GM19023 (cell line): ENCODE results near the gene TMEM135.
A peak's percentile ranks its signal among the peaks of the same experiment; 100 is the strongest.
"Not testable (repeated sequence)": the region's sequence is repeated elsewhere in the genome, so short reads cannot be mapped to it uniquely, and the experiment has no call there.

Experiments
- ATAC-seq: cut with Tn5 transposase; IDR thresholded peaks from one replicate; pipeline ENCODE4 v1.9.1; 2021; ENCODE audit warnings: mild to moderate bottlenecking, moderate library complexity; ENCODE audit not compliant: unreplicated experiment

TMEM135 gene

DNA sequence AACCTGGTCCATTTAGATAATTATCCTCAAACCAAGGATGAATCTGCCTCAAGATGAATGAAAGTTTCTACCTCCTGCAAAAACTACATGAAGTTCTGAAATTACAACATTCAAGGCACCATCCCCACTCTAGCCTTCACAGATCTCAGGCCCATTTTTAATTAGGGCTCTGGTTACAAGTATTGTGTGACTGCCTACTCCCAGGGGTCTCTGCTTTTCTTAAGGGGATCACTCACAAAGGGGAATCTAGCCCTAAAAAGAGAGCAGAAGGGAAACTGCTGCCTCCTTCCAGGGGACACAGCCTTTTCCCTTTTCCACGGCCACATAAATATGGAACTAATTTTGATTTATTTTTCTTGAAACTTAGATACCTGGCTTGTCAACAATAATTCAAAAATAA lies 17.4 kb upstream of the TMEM135 start:
- ATAC-seq = no peak

DNA sequence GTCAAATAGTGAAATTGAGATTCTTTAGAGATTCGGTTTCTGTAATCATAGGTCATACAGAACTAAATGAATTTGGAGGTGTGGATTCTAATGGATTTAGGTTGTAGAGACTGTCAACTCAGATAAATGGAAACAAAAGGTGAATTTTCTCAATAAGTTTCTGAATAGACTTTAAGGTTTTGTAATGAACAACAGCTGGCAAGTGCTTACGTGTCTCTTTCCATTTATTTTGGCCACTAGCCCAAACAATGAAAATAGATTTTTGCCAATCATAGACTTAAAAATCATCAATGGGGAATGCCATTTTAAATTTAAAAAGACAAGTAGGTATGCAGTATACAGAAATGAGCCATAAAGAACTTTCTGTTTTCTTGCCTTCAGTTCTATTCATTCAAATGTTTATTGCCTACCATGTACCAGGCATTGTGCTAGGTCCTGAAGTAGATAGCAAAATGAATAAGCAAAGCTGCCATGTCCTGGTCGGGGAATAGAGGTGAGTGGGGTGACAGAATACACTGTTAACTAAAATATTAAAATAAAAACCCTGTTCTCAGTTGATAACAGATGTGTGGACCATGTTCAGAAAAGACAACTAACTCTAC lies 16.9 kb upstream of the TMEM135 start:
- ATAC-seq = no peak

- ATAC-seq = no peak
Measured at GRCh38 chr11:87022254-87022653, 15.5 kb upstream of the TMEM135 start.

DNA sequence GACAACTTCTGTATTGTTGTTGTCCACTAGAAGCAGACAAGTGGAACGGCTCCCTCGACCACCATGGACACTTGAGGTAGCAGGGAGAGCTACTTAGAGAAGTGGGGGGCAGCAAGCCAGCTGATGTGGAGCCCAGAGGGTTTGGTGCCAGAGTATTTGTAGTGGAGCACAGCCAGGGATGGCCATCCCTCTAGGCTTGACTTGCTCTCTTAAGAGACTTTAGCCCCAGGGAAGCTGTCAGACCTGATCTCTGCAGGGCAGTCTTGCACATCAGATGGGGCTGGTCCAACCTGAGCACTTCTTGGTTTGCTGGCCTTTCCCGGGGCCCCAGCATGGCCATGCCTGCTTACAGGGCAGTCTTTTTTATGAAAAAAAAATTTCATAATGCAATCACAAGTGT lies 15.0 kb upstream of the TMEM135 start:
- ATAC-seq = no peak

DNA sequence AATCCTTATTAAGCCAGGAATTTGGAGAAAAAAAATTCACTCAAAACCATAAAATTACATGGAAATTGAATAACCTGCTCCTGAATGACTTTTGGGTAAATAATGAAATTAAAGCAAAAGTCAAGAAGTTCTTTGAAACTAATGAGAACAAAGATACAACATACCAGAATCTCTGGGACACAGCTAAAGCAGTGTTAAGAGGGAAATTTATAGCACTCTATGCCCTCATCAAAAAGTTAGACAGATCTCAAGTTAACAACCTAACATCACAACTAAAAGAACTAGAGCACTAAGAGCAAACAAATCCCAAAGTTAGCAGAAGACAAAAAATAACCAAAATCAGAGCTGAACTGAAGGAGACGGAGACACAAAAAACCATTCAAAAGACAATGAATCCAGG lies 11.3 kb upstream of the TMEM135 start:
- not testable (repeated sequence) for ATAC-seq

DNA sequence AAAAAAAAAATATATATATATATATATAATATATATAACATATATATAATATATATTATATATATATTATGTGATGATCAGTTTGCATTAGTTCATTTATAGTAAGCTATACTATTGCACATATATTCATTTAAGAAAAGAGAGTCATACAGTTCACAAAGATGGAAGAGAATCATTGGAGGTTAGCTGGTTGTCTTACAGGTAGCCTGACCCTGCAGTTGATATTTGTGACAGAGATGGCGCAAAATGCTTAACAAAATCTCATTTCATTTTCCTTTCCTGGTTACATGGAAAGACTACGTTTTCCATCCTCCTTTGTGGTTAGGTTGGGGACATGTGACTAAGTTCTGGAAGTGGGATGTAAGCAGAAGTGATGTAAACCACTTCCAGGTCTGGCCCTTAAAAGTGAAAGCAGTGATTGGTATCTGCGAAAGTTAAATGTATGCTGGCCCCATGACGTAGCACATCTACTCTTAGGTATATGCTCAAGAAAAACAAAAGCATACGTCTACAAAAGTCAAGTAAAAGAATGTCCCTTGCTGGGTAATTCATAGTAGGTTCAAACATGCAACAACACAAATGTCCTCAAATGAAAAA lies 7.2 kb upstream of the TMEM135 start:
- no peak for ATAC-seq

DNA sequence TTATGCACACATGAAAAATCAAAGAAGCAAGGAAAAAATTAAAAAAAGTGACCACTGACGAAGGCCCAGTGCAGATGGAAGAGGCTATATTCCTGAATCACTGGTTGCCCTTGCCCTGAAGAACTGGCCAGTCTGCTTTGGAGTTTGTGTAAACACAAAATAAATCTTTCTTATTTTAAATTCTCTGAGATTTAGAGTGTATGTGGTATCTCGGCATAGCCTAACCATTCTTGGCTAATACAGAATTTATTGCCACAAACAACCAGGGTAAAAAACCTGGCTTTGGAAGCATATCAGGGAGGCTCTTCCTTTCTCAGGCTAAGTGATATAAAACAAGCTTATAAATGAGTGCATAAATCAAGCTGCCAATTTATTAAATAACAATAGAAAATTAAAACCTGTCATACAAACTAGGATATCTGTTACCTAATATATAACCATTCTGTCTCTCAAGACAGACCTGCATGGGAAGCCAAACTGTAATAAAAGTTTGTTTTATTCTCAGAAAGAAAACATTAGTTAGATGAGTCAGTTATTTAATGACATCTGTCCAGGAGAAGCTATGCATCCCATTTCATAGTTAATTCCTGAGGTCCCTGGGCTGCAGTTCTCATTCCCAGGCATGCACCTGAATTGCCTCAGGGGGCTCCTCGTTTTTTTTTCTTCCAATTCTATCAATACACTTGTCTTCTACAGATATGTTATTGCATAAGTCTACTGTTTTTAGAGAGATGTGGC lies 6.1 kb upstream of the TMEM135 start:
- no peak for ATAC-seq

GRCh38 chr11:87033561-87033960 lies 4.2 kb upstream of the TMEM135 start:
- ATAC-seq = no peak

DNA sequence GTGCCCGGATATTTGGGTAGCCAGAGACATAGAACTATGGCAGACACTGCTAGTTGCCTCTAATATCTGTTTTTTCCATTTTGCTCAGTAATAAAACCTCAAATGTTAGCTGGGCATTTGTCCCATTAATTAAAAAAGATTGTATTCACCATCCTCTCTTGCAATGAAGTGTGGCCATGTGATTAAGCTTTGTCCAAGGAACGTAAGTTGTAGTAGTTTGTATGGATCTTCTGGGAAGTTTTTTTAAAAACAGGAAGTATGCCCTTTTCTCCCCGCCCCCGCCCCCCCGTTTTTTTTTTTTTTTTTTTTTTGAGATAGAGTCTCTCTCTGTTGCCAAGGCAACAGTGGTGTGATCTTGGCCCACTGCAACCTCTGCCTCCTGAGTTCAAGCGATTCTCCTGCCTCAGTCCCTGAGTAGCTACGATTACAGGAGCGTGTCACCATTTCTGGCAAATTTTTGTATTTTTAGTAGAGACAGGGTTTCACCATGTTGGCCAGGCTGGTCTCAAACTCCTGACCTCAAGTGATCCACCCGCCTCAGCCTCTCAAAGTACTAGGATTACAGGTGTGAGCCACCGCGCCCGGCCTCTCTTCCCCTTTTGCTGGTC lies 1.7 kb upstream of the TMEM135 start:
- no peak for ATAC-seq

DNA sequence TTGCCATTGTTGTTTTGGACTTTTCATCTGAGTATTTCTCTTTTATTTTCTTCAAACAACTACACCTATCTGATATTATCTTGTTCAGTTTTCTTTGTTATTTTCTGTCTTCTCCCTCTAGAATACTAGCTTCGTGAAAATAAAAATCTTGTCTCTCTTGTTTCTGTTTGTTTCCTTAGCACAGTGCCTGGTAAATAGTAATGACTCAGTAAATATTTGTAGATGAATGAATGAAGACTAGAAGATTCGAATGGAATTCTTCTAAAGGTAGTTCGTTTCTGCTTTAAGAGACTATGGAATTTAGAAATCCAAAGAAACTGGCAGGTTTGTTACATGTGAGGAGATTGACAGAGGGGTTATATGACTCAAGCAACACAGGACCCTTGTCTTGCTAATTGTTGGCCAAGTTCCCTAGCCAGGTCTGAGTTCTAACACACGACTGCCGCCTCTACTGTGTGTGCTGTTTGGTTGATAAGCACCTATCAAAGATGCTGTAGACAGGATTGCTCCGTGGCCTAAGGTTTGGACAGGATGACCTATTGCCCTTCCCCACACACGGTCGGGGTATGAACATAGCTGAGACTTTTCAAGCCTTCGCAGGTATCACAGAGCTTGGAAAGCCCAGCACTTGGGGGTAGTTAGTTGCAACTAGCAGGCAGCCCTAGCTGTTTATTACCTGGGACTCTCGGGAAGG lies 831 bp upstream of the TMEM135 start:
- ATAC-seq = peak; percentile 7

DNA sequence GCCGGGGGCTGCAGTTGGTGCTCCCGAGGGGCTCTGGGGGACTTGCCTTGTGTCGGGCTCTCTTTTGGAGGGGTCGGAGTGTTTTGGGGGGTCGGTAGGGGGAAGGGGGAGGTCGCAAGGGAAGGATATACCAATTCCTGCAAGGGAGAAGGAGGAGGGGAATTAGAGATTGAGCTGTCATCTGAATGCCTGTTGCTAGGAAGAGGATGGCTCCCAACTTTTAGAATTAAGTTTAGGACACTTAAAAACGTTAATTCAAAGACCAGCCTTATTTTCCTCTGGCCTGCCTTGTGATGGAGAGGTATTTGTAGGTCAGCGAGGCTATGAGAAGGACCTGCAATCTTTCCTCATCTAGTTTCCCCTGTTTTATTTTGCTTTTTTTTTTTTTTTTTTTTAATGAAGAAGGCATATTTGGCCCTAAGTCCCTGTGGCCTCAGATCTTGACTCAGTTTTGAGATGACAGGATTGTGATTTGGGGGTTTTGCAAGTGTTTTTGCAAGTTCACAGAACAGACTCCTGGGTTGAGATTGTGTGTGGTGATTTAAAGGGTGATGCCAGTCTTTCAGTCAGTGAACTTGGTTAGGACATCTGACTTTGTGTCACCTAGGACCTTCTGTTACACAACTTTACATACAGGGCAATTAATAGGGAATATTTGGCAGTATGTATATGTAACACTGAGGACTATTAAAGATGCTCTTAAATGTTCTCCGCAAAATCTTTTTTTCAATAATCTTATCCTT lies 672 bp downstream of the TMEM135 start:
- ATAC-seq = no peak

- ATAC-seq = no peak
Measured at GRCh38 chr11:87039371-87039770, 1.6 kb downstream of the TMEM135 start.

GRCh38 chr11:87043894-87044293 lies 6.2 kb downstream of the TMEM135 start:
- ATAC-seq = no peak

- no peak for ATAC-seq
Measured at GRCh38 chr11:87046824-87047223, 9.1 kb downstream of the TMEM135 start.

DNA sequence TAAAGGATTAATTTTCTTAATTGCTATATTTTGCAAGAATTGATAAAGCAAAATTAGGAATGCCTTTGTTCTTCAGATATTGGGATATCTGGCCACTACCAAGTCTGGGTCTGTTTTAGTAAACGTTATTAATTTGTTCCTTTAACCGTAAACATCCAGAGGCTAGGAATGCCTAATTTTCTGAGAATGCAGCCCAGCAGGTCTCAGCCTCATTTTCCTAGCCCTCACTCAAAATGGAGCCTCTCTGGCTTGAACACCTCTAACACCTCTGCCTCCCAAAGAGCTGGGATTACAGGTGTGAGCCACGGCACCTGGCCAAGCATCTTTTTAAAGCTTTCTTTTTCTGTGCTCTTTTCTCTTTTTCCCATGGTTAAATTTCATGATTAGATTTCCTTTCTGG lies 18.4 kb downstream of the TMEM135 start:
- ATAC-seq = no peak

- no peak for ATAC-seq
Measured at GRCh38 chr11:87057749-87058148, 20.0 kb downstream of the TMEM135 start.

DNA sequence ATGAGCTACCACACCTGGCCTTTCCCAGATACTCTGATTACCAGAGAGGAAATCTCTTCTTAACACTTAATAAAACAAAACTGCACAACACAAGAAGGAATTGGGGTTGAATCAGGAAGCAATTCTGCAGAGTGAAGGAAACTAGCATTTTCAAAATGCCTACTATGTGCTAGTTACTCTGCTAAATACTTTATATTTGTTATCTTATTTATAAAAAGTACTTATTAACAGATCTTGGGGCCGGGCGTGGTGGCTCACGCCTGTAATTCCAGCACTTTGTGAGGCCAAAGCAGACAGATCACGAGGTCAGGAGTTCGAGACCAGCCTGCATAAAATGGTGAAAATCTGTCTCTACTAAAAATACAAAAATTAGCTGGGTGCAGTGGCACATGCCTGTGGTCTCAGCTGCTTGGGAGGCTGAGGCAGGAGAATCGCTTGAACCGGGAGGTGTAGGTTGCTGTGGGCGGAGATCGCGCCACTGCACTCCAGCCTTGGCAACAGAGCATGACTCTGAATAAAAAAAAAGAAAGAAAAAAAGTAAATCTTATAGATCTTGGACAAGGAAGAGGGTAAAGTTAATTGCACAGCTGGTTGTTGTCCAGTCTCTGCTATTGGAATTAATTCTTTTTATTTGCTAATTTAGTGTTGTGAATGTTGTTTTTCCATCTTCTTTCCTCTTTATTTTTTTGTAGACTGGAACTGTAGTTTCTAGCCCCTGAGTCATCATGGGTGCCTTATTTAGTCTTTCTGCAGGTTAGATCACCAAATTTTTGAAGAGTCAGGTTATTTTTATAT lies 22.1 kb downstream of the TMEM135 start:
- no peak for ATAC-seq

- ATAC-seq = no peak
Measured at GRCh38 chr11:87061766-87062165, 24.0 kb downstream of the TMEM135 start.

- ATAC-seq = no peak
Measured at GRCh38 chr11:87063982-87064381, 26.2 kb downstream of the TMEM135 start.

- no peak for ATAC-seq
Measured at GRCh38 chr11:87072787-87073186, 35.1 kb downstream of the TMEM135 start.
